Measurements from ENCODE around the gene OXER1. TPM values are rescaled to one million over a fixed set of nuclear protein-coding genes. Genes with fewer than 3 reads are reported as not detected.

The OXER1 gene
- total RNA-seq, 2 donors from 2014 or later: 3.5 to 6.5 TPM

- 70 to 87% methylated on average over 1 to 2 of the region's 2 CpGs for WGBS, 2 experiments (ENCODE audit: insufficient coverage in 1 of 2, insufficient read length in 1 of 2)
- DNase-seq: no peak
- H3K4me3 Mint-ChIP-seq: no peak overlapping the region
- Histone ChIP-seq H3K27ac (ENCODE audit: low read depth, low read length) (no peak overlapping the region), H3K9ac (ENCODE audit: extremely low read depth, low read length, poor library complexity, severe bottlenecking) (no peak overlapping the region), H3K36me3 (ENCODE audit: control insufficient read depth, insufficient read depth, low read length) (no peaks in the 10 kb centered on the region), H3K9me3 (ENCODE audit: control insufficient read depth, low read length) (no peaks in the 10 kb centered on the region), H3K27me3 (ENCODE audit: control insufficient read depth, insufficient read depth, low read length, poor library complexity, severe bottlenecking) (peaks cover 20% of the 10 kb centered on the region), H3K4me1 (ENCODE audit: control insufficient read depth, insufficient read depth, low read length) (peaks cover 3% of the 10 kb centered on the region), H3K4me3 (ENCODE audit: low read length) (no peak overlapping the region)
- peaks cover 29% of the 10 kb centered on the region for H3K27me3 Mint-ChIP-seq (ENCODE audit: insufficient read depth)
- no peak overlapping the region for H3K27ac Mint-ChIP-seq
- no peak for TF ChIP-seq CTCF (conservative IDR thresholded peaks at IDR 0.05)
- no peaks in the 10 kb centered on the region for H3K9me3 Mint-ChIP-seq
- peaks cover 21% of the 10 kb centered on the region for H3K4me1 Mint-ChIP-seq
- H3K36me3 Mint-ChIP-seq (ENCODE audit: low read depth): peaks cover 2% of the 10 kb centered on the region
Measured at GRCh38 chr2:42789751-42790150, 25.8 kb upstream of the OXER1 start.

- Mint-ChIP-seq H3K4me1 (peaks cover 16% of the 10 kb centered on the region), H3K9me3 (no peaks in the 10 kb centered on the region), H3K27ac (no peak overlapping the region), H3K36me3 (ENCODE audit: low read depth) (peaks cover 2% of the 10 kb centered on the region), H3K27me3 (ENCODE audit: insufficient read depth) (peaks cover 29% of the 10 kb centered on the region), H3K4me3 (no peak overlapping the region)
- Histone ChIP-seq H3K4me3 (ENCODE audit: low read length) (no peak overlapping the region), H3K27me3 (ENCODE audit: control insufficient read depth, insufficient read depth, low read length, poor library complexity, severe bottlenecking) (peaks cover 20% of the 10 kb centered on the region), H3K9me3 (ENCODE audit: control insufficient read depth, low read length) (no peaks in the 10 kb centered on the region), H3K27ac (ENCODE audit: low read depth, low read length) (no peak overlapping the region), H3K9ac (ENCODE audit: extremely low read depth, low read length, poor library complexity, severe bottlenecking) (no peak overlapping the region), H3K36me3 (ENCODE audit: control insufficient read depth, insufficient read depth, low read length) (no peaks in the 10 kb centered on the region), H3K4me1 (ENCODE audit: control insufficient read depth, insufficient read depth, low read length) (peaks cover under 1% of the 10 kb centered on the region)
- peak; percentile 36 for DNase-seq
- 50 to 68% methylated on average over 2 to 4 of the region's 4 CpGs for WGBS, 2 experiments (ENCODE audit: insufficient coverage in 1 of 2, insufficient read length in 1 of 2)
- no peak for TF ChIP-seq CTCF (conservative IDR thresholded peaks at IDR 0.05)
Measured at GRCh38 chr2:42788882-42789281, 24.9 kb upstream of the OXER1 start.

- no peak overlapping the region for H3K27ac ChIP-seq (ENCODE audit: low read depth, low read length)
- H3K27me3 ChIP-seq (ENCODE audit: control insufficient read depth, insufficient read depth, low read length, poor library complexity, severe bottlenecking): peaks cover 20% of the 10 kb centered on the region
- H3K4me3 ChIP-seq (ENCODE audit: low read length): no peak overlapping the region
- H3K9ac ChIP-seq (ENCODE audit: extremely low read depth, low read length, poor library complexity, severe bottlenecking): no peak overlapping the region
- no peak for TF ChIP-seq CTCF (conservative IDR thresholded peaks at IDR 0.05)
- DNase-seq: no peak
- Mint-ChIP-seq H3K4me1 (peaks cover 12% of the 10 kb centered on the region), H3K27ac (no peak overlapping the region), H3K4me3 (no peak overlapping the region), H3K27me3 (ENCODE audit: insufficient read depth) (peaks cover 26% of the 10 kb centered on the region), H3K36me3 (ENCODE audit: low read depth) (peaks cover 2% of the 10 kb centered on the region), H3K9me3 (no peaks in the 10 kb centered on the region)
- no peaks in the 10 kb centered on the region for H3K4me1 ChIP-seq (ENCODE audit: control insufficient read depth, insufficient read depth, low read length)
- H3K9me3 ChIP-seq (ENCODE audit: control insufficient read depth, low read length): no peaks in the 10 kb centered on the region
- no peaks in the 10 kb centered on the region for H3K36me3 ChIP-seq (ENCODE audit: control insufficient read depth, insufficient read depth, low read length)
- WGBS, 2 experiments (ENCODE audit: insufficient coverage in 1 of 2, insufficient read length in 1 of 2): 60 to 62% methylated on average over 5 to 9 of the region's 9 CpGs
Measured at GRCh38 chr2:42788478-42788793, 24.5 kb upstream of the OXER1 start.
